Chondrocyte (in vitro differentiated cells): ENCODE measurements around the gene GPR143. TPM values are rescaled to one million over a fixed set of nuclear protein-coding genes. Genes with fewer than 3 reads are reported as not detected.

Experiments
- DNase-seq: peaks from one replicate; pipeline ENCODE4 v3.0.0; 2021; ENCODE audit warnings: mixed read lengths, low spot score
- H3K27ac Mint-ChIP-seq: one replicate; pipeline ENCODE4 v1.8.0; 2021; ENCODE audit warnings: mild to moderate bottlenecking, moderate library complexity, mixed read lengths; ENCODE audit not compliant: unreplicated experiment
- H3K27me3 Mint-ChIP-seq: 2 replicates; pipeline ENCODE4 v1.8.0; 2021; ENCODE audit warnings: low read depth, mixed read lengths
- H3K36me3 Mint-ChIP-seq: 2 replicates; pipeline ENCODE4 v1.8.0; 2021; ENCODE audit warnings: low read depth, mixed read lengths
- H3K4me1 Mint-ChIP-seq: 2 replicates; pipeline ENCODE4 v1.8.0; 2021; ENCODE audit warnings: low read depth, mild to moderate bottlenecking, mixed read lengths
- H3K4me3 Mint-ChIP-seq: one replicate; pipeline ENCODE4 v1.8.0; 2021; ENCODE audit warnings: mild to moderate bottlenecking, moderate library complexity, mixed read lengths; ENCODE audit not compliant: unreplicated experiment
- H3K9me3 Mint-ChIP-seq: 2 replicates; pipeline ENCODE4 v1.8.0; 2021; ENCODE audit warnings: low read depth, mixed read lengths
- total RNA-seq: library from RNA; stranded (reverse); gene quantifications from 3 replicates; pipeline ENCODE4 v1.2.1, GENCODE V29; 2021
- TF ChIP-seq, protein P1 (sequence below): fragments of 200-600 bp; sonication (generic); IDR thresholded peaks from 2 replicates; pipeline ENCODE4 v1.5.0; 2021; ENCODE audit warnings: antibody characterized with exemption, mild to moderate bottlenecking, moderate library complexity

Gene GPR143
- total RNA-seq, 1 donor from 2014 or later, result not detected

DNA sequence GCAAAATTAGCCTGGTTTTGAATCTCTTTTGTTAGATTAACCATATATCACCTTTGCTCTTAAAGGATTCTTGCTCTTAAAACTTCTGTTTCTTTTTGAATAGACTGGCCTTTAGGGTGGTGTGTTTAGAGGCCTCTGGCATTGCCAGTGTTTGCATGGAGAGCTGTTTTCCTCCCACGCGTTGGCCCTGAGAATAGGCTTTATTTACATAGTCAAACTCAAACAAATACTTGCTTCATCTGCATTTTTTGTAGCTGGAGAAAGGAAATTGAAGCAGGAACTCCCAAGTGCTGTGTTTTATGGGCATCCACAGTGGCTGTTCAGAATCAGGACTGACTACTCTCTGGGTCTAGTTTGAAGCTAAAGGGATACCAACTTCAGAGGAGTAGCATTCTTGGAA lies 23.3 kb upstream of the GPR143 start:
- no peak for DNase-seq
- no peak overlapping the region for H3K4me3 Mint-ChIP-seq
- H3K4me1 Mint-ChIP-seq, result peaks cover 14% of the 10 kb centered on the region
- peaks cover 4% of the 10 kb centered on the region for H3K9me3 Mint-ChIP-seq
- H3K27ac Mint-ChIP-seq, result no peak overlapping the region
- H3K27me3 Mint-ChIP-seq, result no peaks in the 10 kb centered on the region
- no peaks in the 10 kb centered on the region for H3K36me3 Mint-ChIP-seq
- TF ChIP-seq, protein P1, sequence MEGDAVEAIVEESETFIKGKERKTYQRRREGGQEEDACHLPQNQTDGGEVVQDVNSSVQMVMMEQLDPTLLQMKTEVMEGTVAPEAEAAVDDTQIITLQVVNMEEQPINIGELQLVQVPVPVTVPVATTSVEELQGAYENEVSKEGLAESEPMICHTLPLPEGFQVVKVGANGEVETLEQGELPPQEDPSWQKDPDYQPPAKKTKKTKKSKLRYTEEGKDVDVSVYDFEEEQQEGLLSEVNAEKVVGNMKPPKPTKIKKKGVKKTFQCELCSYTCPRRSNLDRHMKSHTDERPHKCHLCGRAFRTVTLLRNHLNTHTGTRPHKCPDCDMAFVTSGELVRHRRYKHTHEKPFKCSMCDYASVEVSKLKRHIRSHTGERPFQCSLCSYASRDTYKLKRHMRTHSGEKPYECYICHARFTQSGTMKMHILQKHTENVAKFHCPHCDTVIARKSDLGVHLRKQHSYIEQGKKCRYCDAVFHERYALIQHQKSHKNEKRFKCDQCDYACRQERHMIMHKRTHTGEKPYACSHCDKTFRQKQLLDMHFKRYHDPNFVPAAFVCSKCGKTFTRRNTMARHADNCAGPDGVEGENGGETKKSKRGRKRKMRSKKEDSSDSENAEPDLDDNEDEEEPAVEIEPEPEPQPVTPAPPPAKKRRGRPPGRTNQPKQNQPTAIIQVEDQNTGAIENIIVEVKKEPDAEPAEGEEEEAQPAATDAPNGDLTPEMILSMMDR, result no peak

DNA sequence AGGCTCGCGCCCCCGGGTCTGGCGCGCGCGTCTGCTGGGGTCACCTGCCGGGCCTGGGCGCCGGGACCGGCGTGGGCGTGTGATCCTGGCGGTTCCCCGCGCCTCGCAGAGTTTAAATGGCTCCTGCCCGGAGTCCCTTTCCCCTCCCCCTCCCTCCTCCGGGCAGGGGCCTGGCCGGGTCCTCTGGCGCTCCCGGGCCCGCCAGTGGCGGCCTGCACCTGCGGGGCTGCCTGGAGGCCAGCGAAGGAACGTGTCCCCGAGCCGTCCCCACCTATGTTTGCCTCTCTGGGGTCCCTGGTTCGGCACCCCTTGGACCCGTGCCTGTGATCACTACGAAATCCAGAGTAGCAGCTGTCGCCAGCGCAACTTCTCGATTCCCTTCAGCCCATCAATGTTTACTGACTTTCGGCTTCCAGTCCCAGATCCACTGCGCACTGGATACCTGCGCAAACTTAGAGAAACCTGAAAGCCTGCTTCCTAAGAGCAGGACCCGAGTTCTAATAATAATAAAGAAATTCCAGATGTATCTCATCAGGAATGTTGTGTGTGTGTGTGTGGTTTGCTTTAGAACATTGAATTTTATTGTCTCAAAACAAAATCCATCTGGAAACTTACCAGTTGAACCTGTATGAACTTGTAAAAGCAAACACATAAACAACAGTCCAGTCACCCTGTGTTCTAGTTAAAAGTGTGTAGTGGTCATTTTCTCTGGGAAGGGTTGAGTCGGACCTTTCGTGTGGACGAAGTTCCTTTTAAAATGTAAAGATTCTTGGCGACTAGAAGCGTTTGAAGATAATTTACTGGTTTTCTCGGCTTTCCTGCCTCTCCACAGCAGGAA lies 21.4 kb upstream of the GPR143 start:
- Mint-ChIP-seq H3K27ac (no peak overlapping the region), H3K4me3 (peak overlapping the region; percentile 66), H3K4me1 (peaks cover 14% of the 10 kb centered on the region), H3K9me3 (peaks cover 8% of the 10 kb centered on the region), H3K27me3 (no peaks in the 10 kb centered on the region), H3K36me3 (no peaks in the 10 kb centered on the region)
- TF ChIP-seq, protein P1, result no peak
- DNase-seq, result no peak

DNA sequence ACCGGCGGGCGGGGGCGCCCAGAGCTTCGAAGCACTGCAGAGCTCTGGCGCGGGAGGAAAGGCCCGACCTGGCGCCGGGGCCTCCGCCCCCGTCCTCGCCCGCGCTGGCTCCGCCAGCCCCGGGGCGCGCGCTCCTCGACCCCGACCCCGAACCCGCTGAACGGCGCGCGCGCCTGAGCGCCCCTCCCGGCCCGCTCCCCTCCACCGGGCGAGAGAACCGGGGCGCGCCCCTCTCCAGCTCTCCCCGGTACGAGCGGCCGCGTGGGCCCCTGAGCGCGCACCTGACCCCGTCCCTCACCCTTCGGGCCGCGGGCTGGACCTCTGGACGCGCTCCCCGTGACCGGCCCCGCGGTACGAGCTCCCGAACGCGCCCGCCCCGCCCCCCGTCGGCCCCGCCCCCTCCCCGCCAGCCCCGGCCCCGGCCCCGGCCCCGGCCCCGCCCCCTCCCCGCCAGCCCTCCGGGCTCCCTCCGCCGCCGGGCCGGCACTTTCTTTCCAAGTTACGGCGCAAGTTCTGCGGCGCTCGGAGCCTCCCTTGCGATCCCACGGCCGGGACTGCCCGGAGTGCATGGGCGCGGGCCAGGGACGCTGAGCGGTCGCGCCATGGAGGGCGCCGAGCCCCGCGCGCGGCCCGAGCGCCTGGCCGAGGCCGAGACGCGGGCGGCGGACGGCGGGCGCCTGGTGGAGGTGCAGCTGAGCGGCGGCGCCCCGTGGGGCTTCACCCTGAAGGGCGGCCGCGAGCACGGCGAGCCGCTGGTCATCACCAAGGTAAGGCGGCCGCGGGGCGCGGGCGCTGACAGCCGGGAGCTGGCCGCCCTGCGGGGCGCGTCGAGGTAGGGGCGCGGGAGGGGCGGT lies 20.5 kb upstream of the GPR143 start, which contains the start of gene SHROOM2:
SHROOM2 (plus strand) TSS at position 486 of the 854 bp plus-strand sequence; CDS start at position 603, 117 bp downstream.
- Mint-ChIP-seq H3K36me3 (no peaks in the 10 kb centered on the region), H3K27me3 (no peaks in the 10 kb centered on the region), H3K27ac (no peak within 1 kb of the TSS), H3K4me1 (peaks cover 14% of the 10 kb centered on the region), H3K9me3 (peaks cover 8% of the 10 kb centered on the region), H3K4me3 (peak within 1 kb of the TSS; percentile 66)
- TF ChIP-seq, protein P1, result no peak
- DNase-seq, result no peak

DNA sequence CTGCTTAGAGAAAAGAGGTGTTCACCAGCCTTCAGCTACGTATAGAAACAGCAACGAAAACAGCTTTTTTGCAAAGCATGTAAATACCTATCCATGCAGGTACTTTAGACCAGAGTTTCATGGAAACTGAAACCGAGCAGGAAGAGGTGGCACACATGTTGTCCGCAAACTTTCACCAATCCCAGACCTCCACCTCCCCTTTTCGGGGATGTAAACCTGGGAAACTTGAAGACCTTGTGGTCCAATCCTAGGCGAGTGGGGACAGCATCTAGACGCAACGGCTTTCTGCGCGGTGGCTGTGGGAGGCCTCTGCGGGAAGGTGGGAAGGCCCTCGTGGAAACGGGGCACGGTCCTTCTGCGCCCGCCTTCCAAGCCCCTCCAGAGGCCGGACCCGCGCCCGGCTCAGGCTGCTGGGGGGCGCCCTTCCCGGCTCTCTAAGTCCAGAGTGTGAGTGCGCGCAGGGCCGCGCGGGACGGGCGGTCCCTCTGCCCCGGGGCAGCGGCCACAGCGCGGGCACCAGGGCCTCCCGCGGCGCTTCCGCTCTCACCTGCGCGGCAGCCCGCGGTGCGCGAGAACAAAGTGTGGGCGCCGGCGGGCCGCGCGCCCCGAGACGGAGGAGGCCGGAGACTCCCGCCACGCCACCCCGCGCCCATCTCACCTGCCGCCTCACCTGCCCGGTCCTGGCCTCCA lies 19.8 kb upstream of the GPR143 start:
- Mint-ChIP-seq H3K9me3 (peaks cover 8% of the 10 kb centered on the region), H3K36me3 (no peaks in the 10 kb centered on the region), H3K4me1 (peaks cover 14% of the 10 kb centered on the region), H3K27me3 (no peaks in the 10 kb centered on the region), H3K4me3 (no peak overlapping the region), H3K27ac (no peak overlapping the region)
- TF ChIP-seq, protein P1, result no peak
- no peak for DNase-seq

DNA sequence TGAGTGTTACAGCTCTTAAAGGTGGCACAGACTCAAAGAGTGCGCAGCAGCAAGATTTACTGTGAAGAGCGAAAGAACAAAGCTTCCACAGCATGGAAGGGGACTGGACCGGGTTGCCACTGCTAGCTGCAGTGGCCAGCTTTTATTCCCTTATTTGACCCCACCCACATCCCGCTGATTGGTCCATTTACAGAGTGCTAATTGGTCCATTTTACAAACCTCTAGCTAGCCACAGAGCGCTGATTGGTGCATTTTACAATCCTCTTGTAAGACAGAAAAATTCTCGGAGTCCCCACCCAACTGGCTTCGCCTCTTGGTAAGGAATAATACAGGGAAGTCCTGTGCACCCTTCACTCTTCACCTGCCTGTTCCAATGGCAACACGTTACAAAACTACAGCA lies 18.7 kb upstream of the GPR143 start:
- H3K4me1 Mint-ChIP-seq, result peaks cover 7% of the 10 kb centered on the region
- DNase-seq, result peak; percentile 1
- no peaks in the 10 kb centered on the region for H3K36me3 Mint-ChIP-seq
- no peaks in the 10 kb centered on the region for H3K27me3 Mint-ChIP-seq
- no peak overlapping the region for H3K27ac Mint-ChIP-seq
- TF ChIP-seq, protein P1, result no peak
- H3K9me3 Mint-ChIP-seq, result peaks cover 8% of the 10 kb centered on the region
- H3K4me3 Mint-ChIP-seq, result no peak overlapping the region
